Stimulated activated CD4-positive, alpha-beta T cell treated with anti-CD3 and anti-CD28 coated beads, TNF-alpha, amount 100 ng/mL, for 4 hours (primary cell): ENCODE results near the gene CCDC142.
A peak's percentile ranks its signal among the peaks of the same experiment; 100 is the strongest.

Source experiments
- DNase-seq, 3 experiments: peaks; one replicate each; pipeline ENCODE4 v3.0.0-alpha.2; 2020; ENCODE audit warnings: low read depth in 3 of 3

Gene CCDC142

GRCh38 chr2:74514368-74515270 lies 31.8 kb upstream of the CCDC142 start, which contains the start of gene TLX2:
TLX2 (plus strand) TSS chr2:74514450; CDS start chr2:74514807, 357 bp downstream.
- DNase-seq: no peak

DNA sequence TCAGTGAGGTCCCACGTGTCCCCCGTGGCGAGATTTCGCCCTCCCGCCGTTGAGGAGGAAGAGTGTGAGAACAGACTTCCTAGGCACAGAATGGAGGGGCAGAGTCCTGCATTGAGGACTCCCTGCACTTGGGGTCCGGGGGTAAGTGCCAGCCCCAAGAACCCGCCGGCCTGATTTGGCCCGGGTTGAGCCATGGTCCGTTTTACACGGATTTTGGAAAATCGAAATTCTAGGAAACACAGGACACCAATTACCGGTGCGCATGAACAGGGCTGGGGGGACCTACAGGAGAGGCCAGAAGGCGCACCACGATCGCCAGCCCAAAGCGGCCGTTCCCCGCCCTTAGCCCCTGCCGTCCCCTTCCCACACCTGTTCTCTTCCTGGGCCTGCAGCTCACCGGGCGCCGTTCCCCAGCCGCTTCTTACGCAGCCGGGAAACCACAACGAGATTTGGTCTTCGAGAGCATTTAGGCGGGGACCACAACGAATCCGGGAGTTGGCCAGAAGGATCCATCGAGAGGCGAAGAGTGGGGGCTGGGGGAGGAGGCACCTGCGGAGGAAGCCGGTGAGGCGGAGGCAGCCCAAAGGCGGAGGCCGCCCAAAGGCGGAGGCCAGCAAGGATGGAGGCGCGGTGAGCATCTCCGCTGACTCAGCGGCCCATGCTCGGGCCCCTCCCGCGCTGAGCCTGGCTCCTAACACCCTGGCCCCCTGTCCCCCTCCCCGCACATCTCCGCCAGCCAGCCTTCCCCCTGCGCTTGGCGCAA lies 31.0 kb upstream of the CCDC142 start:
- no peak for DNase-seq

DNA sequence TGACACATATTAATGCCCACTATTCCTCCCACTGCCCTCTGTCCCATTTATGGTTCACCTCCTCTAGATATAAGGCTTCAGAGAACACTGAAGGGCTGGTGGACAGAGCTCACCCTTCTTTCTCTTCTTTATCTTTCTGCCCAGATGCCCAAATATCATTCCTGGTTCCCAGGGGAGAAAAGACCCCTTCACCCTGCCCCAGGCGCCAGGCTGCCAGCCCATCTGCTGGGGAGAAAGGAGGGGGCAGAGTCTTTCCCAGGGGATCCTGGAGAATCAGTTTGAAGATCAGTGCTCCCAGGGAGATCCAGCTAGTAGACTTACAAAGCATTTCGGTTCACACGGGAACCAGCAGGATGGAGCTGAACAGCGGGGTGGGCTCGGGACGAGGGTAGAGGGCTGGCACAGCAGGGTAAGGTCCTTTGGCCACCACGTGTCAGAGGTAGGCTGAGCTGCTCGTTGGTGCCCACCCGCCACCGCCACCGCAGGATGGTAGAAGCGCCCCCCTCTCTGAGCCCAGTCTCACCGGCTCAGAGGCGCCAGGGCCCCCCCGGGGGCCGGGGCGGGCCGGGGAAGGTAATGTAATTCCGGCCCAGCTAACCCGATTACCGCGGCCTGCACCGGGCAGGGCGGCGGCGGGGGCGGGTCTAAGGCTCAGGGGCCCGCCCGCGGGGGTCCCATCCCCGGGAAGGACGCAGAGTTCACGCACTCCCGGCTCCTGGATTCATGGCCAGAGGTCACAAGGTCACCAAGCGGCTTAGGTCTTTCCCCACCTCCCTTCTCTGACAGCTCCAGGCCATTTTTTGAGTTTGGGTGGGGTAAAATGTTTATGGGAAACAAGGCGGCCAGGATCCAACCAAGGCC lies 30.2 kb upstream of the CCDC142 start:
- DNase-seq: no peak

GRCh38 chr2:74511104-74511989 lies 28.5 kb upstream of the CCDC142 start:
- no peak for DNase-seq

GRCh38 chr2:74510272-74510671 lies 27.5 kb upstream of the CCDC142 start:
- DNase-seq: no peak

DNA sequence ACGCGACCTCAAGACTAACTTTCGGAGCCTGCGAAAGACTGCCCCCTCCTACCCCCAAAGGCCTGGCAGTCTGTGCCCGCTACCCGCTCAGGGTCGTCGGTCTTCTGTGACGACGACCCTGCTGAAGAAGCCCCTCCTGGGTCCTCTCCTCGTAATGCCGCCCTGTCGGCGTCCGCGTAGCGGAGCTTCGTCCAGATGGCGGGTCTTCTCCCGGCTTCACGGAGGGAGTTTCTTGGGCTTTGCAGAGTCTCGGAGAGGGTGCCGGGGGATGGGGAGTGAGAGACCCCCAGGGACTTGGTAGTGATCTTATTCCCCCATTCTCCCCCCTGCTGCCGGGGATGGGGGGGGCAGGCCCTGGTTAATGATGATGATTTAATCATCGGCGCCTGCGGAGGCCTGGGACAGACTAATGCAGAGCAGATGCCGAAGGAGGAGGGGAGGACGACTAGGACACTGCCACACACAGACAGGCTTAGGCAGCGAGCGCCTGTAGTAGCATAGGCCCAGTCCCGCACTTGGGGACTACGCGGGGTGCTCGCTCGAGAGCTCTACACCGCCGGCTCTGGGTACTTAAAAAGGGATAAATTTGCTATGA lies 25.2 kb upstream of the CCDC142 start:
- no peak for DNase-seq

GRCh38 chr2:74507145-74507925 lies 24.5 kb upstream of the CCDC142 start, which contains the start of gene PCGF1:
PCGF1 (minus strand) TSS chr2:74507695; CDS start chr2:74507668, 27 bp downstream.
- DNase-seq: peak; percentile 98

GRCh38 chr2:74505448-74506246 lies 22.8 kb upstream of the CCDC142 start:
- no peak for DNase-seq

DNA sequence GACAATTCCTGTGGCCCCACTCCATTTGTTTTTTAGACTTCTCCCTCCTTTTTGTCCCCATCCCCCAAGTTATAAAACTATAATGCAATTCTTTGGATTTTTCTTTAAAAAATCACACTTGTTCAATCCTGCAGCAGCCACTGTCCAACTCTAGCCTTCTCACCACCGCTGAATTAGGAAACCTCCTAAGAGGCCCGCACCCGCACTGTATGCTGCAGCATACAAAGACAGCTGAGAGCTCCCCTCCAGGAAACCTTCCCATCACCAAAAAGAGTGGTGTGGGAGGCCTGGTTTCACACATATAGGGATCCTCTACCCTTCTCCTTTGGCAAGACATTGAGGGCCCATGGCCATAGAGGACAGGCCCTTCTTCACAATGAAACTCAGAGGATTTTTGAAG lies 21.8 kb upstream of the CCDC142 start:
- DNase-seq: no peak

DNA sequence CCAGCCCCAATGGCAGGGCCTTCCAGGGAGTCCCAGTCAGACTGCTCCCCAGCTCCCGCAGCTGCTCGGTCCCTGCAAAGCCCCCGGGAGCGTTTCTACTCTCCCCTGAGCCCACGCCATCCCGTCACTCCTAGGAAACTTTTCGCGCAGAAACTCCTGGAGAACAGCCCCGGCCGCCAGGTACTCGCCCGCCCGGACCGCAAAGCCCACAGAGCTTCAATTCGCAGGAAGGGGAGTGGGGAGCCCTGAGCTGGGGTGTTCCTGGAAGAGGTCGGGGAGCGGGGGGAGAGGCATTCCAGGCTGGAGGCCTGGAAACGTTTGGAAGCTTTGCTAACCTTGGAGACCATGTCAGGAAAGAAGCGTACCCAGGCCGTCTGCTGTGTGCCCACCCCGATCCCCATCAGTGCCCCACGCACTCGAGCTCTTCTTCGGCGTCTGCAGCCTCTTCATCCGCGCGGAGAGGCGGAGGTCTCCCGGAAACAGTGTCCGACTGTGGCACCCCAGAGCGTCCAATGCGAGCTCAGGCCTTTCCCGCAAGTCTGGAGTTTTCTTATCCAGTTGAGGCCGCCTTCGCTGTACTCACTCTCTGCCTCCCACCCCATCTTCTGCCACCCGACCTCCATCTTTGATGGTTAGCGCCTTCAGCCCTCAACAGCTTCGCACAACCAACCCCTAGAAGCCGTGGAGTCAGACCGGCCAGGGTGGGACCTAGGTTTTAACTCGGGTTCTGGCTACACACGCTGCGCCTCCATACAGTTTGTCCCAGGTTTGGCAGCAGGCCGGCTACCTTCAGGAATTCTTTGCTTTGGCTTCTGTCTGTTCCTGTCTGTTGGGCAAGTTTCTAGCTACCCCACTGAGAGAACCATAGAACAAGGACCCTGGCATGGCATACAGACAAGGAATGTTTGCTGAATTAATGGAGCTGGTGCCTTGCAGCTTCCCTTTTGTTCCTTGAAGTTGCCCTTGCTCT lies 21.0 kb upstream of the CCDC142 start:
- DNase-seq: no peak

DNA sequence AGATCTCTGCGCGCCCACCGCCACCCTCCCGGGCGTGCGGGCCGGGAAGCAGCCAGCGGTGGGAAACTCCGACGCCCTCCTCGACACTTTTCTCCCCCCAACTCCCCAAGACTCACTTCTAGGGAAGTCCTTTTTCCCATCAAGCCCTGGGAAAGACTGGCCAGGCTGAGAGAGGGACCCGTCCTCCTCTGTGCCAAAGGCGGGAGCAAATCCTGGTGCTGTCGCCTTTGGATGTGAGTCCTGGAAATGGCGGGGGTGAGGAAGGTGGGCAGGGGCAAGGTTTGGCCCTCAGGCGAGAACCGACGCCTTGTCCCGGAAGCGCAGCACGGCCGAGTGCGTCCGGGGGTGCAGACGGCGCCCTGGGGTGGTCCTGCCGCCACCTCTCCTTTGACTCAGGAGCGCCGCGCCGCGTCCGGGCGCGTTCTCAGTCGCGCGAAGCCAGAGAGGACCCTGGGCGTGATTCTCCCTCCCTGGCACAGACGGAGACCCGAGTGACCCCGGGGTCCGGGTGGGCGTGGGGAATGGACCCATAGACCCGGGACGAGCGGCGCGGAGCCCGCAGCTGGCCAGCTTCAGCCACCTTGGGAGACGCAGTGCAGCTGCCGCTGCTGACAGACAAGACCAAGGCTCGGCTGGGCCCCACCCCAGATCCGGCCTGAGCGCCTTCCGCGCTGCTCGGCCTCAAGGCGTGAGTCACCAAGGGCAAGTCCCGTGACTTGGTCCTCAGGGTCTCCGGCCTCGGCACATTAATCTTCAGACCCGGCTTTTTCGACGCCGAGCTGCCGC lies 20.1 kb upstream of the CCDC142 start:
- DNase-seq: peak in 1 of 3 experiments; percentile 30

- DNase-seq: no peak
These were observed 19.4 kb upstream of the CCDC142 start for GRCh38 chr2:74502147-74502719.

GRCh38 chr2:74501335-74502071 lies 18.7 kb upstream of the CCDC142 start:
- no peak for DNase-seq

DNA sequence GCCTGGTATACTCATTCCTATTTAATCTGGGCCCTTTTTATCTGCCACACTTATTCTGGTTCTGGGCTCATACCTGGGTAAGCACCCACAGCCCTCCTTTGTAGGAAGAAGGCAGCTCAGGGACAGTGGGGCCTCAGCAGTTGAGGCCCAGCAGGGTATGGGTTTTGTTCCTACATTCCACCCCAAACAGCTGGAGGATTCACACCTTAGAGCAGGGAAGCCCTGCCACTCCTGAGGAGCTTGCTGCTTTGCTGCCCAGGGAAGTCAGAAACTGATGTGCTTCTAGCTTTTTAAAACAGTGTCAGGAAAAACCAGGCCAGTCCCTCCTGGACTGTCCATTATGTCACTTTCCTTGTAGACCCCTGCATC lies 17.8 kb upstream of the CCDC142 start:
- no peak for DNase-seq

DNA sequence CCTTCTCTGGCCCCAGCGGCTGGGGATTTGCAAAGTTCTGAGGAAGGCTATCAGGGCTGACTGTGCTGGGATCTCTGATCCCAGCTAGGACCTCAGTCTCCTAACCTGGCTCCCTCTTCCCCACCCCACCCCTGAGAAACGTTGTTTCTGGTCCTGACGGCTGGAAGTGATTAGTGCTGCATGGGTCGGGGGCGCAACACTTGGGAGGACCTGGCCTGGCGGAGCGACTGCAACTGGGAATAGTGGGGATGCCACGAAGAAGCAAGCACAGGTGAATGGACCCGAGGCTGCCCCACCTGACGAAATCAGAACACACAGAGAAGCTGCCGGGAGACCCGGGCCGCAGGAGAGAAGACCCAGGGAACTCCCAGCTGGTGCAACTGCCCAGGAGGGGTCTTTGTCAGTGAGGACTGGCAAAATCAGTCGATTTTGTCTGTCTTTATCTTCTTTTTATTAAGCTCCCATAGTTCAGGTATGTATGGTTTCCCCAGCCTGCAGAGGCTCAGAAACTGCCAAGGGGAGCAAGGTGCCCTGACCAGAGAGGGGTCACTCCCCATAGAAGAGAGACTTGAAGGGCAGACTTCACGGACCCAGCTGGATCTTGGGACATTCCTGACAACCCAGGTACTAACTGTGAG lies 17.3 kb upstream of the CCDC142 start:
- DNase-seq: no peak
